HepG2 (cell line): ENCODE data around the gene PFN4. TPM values are rescaled to one million over a fixed set of nuclear protein-coding genes. Genes with fewer than 3 reads are reported as not detected.
A peak's percentile ranks its signal among the peaks of the same experiment; 100 is the strongest.

Experiments used
- AKAP8 ChIP-seq: sonication (generic); formaldehyde crosslinking; IDR thresholded peaks from 2 replicates; pipeline ENCODE4 v1.5.1; 2020; ENCODE audit warnings: mild to moderate bottlenecking, missing genetic modification reagents
- FOXP1 ChIP-seq, 2 experiments: fragments of 450-650 bp in 1 of 2; IDR thresholded peaks; 2 replicates each; pipeline ENCODE4 v1.6.1; 2017 to 2018; ENCODE audit warnings: antibody characterized with exemption in 1 of 2
- HNRNPK ChIP-seq: fragments of 200-400 bp; formaldehyde crosslinking; IDR thresholded peaks from 2 replicates; pipeline ENCODE4 v1.6.1; 2018; ENCODE audit warnings: low read length, low read depth, moderate library complexity, mild to moderate bottlenecking; ENCODE audit not compliant: poor library complexity, severe bottlenecking
- HOXD1 ChIP-seq: sonication (generic); formaldehyde crosslinking; IDR thresholded peaks from 2 replicates; pipeline ENCODE4 v1.5.0; 2020; ENCODE audit warnings: missing genetic modification reagents
- IKZF1 ChIP-seq: fragments of 450-650 bp; IDR thresholded peaks from 2 replicates; pipeline ENCODE4 v1.7.1; 2016
- KDM4B ChIP-seq: sonication (generic); formaldehyde crosslinking; IDR thresholded peaks from 2 replicates; pipeline ENCODE4 v1.4.0; 2020; ENCODE audit warnings: missing genetic modification reagents
- KMT2B ChIP-seq: IDR thresholded peaks from 2 replicates; pipeline ENCODE4 v1.6.1; 2016; ENCODE audit warnings: missing genetic modification reagents, missing compliant biosample characterization
- MAFF ChIP-seq: IDR thresholded peaks from 2 replicates; pipeline ENCODE4 v1.6.1; 2011; ENCODE audit warnings: low read depth, low read length, improper control_type of control experiment
- MEIS2 ChIP-seq: sonication (generic); formaldehyde crosslinking; IDR thresholded peaks from 2 replicates; pipeline ENCODE4 v1.9.0; 2021; ENCODE audit warnings: mild to moderate bottlenecking, missing genetic modification reagents
- MIXL1 ChIP-seq: IDR thresholded peaks from 2 replicates; pipeline ENCODE4 v1.6.1; 2016
- MLLT10 ChIP-seq: sonication (generic); formaldehyde crosslinking; IDR thresholded peaks from 2 replicates; pipeline ENCODE4 v1.4.0; 2020; ENCODE audit warnings: missing genetic modification reagents
- NFE2 ChIP-seq: sonication (generic); formaldehyde crosslinking; IDR thresholded peaks from 2 replicates; pipeline ENCODE4 v1.4.0; 2020; ENCODE audit warnings: missing genetic modification reagents
- RCOR2 ChIP-seq: IDR thresholded peaks from 2 replicates; pipeline ENCODE4 v1.6.1; 2016; ENCODE audit warnings: missing biosample characterization, missing genetic modification reagents
- RFXANK ChIP-seq: IDR thresholded peaks from 2 replicates; pipeline ENCODE4 v1.6.1; 2016
- RFXAP ChIP-seq: sonication (generic); formaldehyde crosslinking; IDR thresholded peaks from 2 replicates; pipeline ENCODE4 v1.4.0; 2020; ENCODE audit warnings: missing genetic modification reagents, borderline replicate concordance
- SALL2 ChIP-seq: sonication (generic); formaldehyde crosslinking; IDR thresholded peaks from 2 replicates; pipeline ENCODE4 v1.8.1; 2023; ENCODE audit warnings: mild to moderate bottlenecking, missing genetic modification reagents, inconsistent platforms
- TAF15 ChIP-seq: fragments of 200-400 bp; formaldehyde crosslinking; IDR thresholded peaks from one replicate; pipeline ENCODE4 v1.6.1; 2018; ENCODE audit warnings: mild to moderate bottlenecking, low read depth, low read length; ENCODE audit not compliant: poor library complexity, severe bottlenecking
- ZFY ChIP-seq: sonication (generic); formaldehyde crosslinking; IDR thresholded peaks from 2 replicates; pipeline ENCODE4 v1.4.0; 2020; ENCODE audit warnings: missing genetic modification reagents
- ZNF260 ChIP-seq: sonication (generic); formaldehyde crosslinking; IDR thresholded peaks from 2 replicates; pipeline ENCODE4 v1.4.0; 2020; ENCODE audit warnings: missing genetic modification reagents, low read depth, mild to moderate bottlenecking, borderline replicate concordance
- ZNF3 ChIP-seq: IDR thresholded peaks from 2 replicates; pipeline ENCODE4 v1.7.0; 2017; ENCODE audit warnings: inconsistent platforms
- ZNF350 ChIP-seq: sonication (generic); formaldehyde crosslinking; IDR thresholded peaks from 2 replicates; pipeline ENCODE4 v1.4.0; 2020; ENCODE audit warnings: mild to moderate bottlenecking, low read depth, missing genetic modification reagents, borderline replicate concordance
- ZNF598 ChIP-seq: sonication (generic); formaldehyde crosslinking; IDR thresholded peaks from 2 replicates; pipeline ENCODE4 v1.5.1; 2020; ENCODE audit warnings: mild to moderate bottlenecking, missing genetic modification reagents, borderline replicate concordance
- ZSCAN29 ChIP-seq: sonication (generic); formaldehyde crosslinking; conservative IDR thresholded peaks from 2 replicates; pipeline ENCODE4 v1.4.0; 2020; ENCODE audit warnings: mild to moderate bottlenecking, missing genetic modification reagents
- ZSCAN31 ChIP-seq: sonication (generic); formaldehyde crosslinking; IDR thresholded peaks from 2 replicates; pipeline ENCODE4 v1.5.0; 2020; ENCODE audit warnings: low read depth, mild to moderate bottlenecking, missing genetic modification reagents
- polyA plus RNA-seq, 8 experiments: library from polyadenylated mRNA; depleted of rRNA in 3 of 8; stranded (reverse) in 7 of 8; unstranded in 1 of 8; fragments of >200 nt; fragmentation: Illumina TruSeq in 4 of 8; extraction: Trizol in 4 of 8; gene quantifications; 2 replicates each; pipeline versions ENCODE4 v1.2.1 to v1.2.3, GENCODE V29; 2011 to 2016; ENCODE audit warnings: low read depth in 4 of 8, missing spikeins in 1 of 8, mixed read lengths in 1 of 8; ENCODE audit not compliant: insufficient read depth in 1 of 8
- total RNA-seq, 5 experiments: library from RNA; depleted of rRNA; stranded (reverse); fragments of >200 nt; fragmentation: Illumina TruSeq; extraction: Trizol; gene quantifications; 2 replicates each; pipeline ENCODE4 v1.2.3, GENCODE V29; 2016; ENCODE audit warnings: low read depth in 1 of 5
- TF ChIP-seq, protein P1 (sequence below): sonication (generic); formaldehyde crosslinking; IDR thresholded peaks from 2 replicates; pipeline ENCODE4 v1.4.0; 2020; ENCODE audit warnings: low read depth, mild to moderate bottlenecking, missing genetic modification reagents
- TF ChIP-seq, protein P2 (sequence below): IDR thresholded peaks from 2 replicates; pipeline ENCODE4 v1.6.1; 2018; ENCODE audit warnings: missing genetic modification reagents

Gene PFN4
- total and polyA plus RNA-seq, 2 of the 13 experiments (the other 11 are each of a cell fraction or from before 2014, with no cell fraction given), result 0.12 to 0.20 TPM

DNA sequence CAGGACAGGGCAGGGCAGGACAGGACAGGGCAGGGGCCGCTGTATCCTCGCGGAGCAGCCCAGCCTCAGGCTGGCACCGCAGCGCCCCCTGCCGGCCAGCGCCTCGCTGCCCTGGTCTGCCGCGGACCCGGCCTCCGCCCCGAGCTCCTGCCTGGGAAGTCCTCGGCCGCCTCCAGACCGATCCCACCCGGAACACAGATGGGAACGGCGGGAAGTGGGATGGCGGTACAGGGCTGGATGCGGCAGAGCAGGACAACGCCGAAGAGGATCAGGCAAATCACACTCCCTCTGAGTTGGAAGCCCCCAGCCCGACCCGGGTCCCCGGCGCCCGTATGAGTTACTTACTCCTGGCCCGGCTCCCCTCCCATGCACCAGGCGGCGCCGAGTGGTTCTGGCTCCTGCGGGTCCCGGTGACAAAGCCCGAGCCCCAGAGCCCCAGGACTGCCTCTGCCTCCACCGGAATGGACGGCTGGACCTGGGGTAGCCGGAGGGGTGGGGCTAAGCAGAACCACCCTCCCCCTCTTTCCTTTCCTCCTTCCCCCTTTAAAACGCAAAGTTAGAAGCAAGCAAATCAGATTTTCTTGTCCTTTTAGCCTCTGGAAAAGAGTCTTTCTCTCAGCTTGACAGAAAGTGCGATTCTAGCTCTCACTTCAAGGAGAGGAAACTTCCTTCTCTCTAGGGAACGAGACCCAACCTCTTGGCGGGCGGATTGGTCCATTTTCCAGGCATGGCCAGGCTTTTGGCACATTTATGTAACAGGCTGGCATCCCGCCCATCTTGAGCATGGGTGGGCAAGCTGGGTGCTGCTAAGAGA is 38.5 kb downstream of the PFN4 start, which contains the start of gene TP53I3 (continued):
- TF ChIP-seq KDM4B (no peak; the same call in 1 of the 2 replicates), RCOR2 (CRISPR knock-in tag) (no peak; the same call in 1 of the 2 replicates), KMT2B (CRISPR knock-in tag) (peak; percentile 28; the same call in 1 of the 2 replicates), IKZF1 (no peak), HOXD1 (CRISPR knock-in tag) (peak; percentile 60), RFXAP (0 out of 2 replicates have a peak, but pooled peaks have one; percentile 0), ZNF3 (CRISPR knock-in tag) (0 out of 2 replicates have a peak, but pooled peaks have one; percentile 33), ZNF260 (0 out of 2 replicates have a peak, but pooled peaks have one; percentile 15), MIXL1 (CRISPR knock-in tag) (no peak), MLLT10 (no peak), SALL2 (CRISPR knock-in tag) (no peak; the same call in none of the 2 replicates), NFE2 (CRISPR knock-in tag) (no peak), ZSCAN31 (CRISPR knock-in tag) (peak; percentile 98), HNRNPK (peak; percentile 96), ZNF598 (CRISPR knock-in tag) (peak; percentile 45; the same call in 1 of the 2 replicates), MEIS2 (CRISPR knock-in tag) (peak; percentile 73; the same call in 1 of the 2 replicates), FOXP1 (IDR thresholded peaks at IDR 0.05) (no peak), FOXP1 (CRISPR knock-in tag; IDR thresholded peaks at IDR 0.05) (no peak), ZNF350 (peak; percentile 85; the same call in 1 of the 2 replicates), RFXANK (CRISPR knock-in tag) (0 out of 2 replicates have a peak, but pooled peaks have one; percentile 62), AKAP8 (CRISPR knock-in tag) (peak; percentile 65; the same call in 1 of the 2 replicates), TAF15 (no peak), ZFY (CRISPR knock-in tag) (peak; percentile 81), MAFF (no peak), ZSCAN29 (CRISPR knock-in tag) (peak; percentile 96)
- TF ChIP-seq, protein P1, sequence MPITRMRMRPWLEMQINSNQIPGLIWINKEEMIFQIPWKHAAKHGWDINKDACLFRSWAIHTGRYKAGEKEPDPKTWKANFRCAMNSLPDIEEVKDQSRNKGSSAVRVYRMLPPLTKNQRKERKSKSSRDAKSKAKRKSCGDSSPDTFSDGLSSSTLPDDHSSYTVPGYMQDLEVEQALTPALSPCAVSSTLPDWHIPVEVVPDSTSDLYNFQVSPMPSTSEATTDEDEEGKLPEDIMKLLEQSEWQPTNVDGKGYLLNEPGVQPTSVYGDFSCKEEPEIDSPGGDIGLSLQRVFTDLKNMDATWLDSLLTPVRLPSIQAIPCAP, result no peak; the same call in 1 of the 2 replicates
- TF ChIP-seq, protein P2, sequence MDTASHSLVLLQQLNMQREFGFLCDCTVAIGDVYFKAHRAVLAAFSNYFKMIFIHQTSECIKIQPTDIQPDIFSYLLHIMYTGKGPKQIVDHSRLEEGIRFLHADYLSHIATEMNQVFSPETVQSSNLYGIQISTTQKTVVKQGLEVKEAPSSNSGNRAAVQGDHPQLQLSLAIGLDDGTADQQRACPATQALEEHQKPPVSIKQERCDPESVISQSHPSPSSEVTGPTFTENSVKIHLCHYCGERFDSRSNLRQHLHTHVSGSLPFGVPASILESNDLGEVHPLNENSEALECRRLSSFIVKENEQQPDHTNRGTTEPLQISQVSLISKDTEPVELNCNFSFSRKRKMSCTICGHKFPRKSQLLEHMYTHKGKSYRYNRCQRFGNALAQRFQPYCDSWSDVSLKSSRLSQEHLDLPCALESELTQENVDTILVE, result peak; percentile 59; the same call in 1 of the 2 replicates
